ENCODE results near the gene GJC1.
"Not testable (repeated sequence)": the region's sequence is repeated elsewhere in the genome, so short reads cannot be mapped to it uniquely, and the experiment has no call there.

Gene GJC1

DNA sequence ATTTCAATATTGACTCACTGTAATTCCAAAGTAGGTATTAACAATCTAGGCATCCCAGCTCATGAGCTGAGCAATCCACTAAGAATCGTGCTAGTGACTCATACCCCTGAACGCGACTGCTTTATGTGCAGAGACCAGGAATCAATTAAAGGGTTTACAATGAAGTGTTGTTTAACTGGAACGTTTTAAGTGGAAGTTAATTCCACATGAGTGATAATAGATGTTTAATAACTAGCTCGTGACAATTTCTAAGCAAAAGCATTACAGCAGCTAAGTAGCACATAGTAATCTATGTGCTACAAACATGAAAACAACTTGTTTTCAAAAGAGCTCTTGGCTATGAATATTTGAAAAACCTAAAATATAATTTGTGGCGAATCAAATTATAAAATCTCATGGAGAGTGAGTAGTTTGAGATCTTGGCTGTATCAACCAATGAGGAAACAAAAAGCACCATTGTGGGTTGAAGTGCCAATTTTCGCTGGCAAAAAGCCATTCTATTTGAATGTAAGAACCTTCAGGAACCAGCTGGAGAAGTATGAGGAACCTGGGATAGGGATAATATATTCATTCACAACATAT, 9.4 kb downstream of the GJC1 start:
- TF ChIP-seq POLR2AphosphoS5 (IDR thresholded peaks at IDR 0.05; ENCODE audit: low read depth, low read length) (no peak), TAF1 (IDR thresholded peaks at IDR 0.05; ENCODE audit: borderline replicate concordance, low read depth, low read length) (no peak), POLR2A (IDR thresholded peaks at IDR 0.05; ENCODE audit: low read depth, low read length) (no peak)
- no peak for FAIRE-seq
- no peak for DNase-seq (ENCODE audit: insufficient read length)

DNA sequence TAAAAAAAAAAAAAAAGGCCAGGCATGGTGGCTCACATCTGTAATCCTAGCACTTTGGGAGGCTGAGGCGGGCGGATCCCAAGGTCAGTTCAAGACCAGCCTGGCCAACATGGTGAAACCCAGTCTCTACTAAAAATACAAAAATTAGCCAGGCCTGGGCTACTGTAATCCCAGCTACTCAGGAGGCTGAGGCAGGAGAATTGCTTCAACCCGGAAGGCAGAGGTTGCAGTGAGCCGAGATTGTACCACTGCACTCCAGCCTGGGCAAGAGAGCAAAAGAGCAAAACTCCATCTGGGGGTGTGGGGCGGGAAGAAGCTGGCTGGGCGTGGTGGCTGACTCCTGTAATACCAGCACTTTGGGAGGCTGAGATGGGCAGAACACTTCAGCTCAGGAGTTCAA, 11.6 kb downstream of the GJC1 start:
- DNase-seq (ENCODE audit: insufficient read length); FAIRE-seq: not testable (repeated sequence)

DNA sequence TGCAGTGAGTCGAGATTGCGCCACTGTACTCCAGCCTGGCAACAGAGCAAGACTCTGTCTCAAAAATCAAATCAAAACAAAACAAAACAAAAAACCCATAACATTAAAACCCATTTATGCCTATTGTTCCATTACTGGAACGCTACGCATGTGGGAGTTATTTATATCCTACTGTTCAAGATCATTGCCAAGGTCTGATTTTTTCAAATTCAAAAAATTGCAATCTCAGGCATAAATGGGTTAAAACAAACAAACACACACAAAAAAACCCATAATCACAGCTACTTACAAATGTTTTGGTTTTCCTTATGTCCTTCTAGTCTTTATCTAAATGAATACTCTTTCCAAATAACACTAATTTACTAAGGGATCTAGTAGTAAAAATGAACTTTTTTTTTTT, 17.8 kb downstream of the GJC1 start:
- DNase-seq (ENCODE audit: insufficient read length) (no peak), FAIRE-seq (no peak)
- TF ChIP-seq POLR2A (IDR thresholded peaks at IDR 0.05; ENCODE audit: low read depth, low read length) (no peak), POLR2AphosphoS5 (IDR thresholded peaks at IDR 0.05; ENCODE audit: low read depth, low read length) (no peak), TAF1 (IDR thresholded peaks at IDR 0.05; ENCODE audit: borderline replicate concordance, low read depth, low read length) (no peak)

DNA sequence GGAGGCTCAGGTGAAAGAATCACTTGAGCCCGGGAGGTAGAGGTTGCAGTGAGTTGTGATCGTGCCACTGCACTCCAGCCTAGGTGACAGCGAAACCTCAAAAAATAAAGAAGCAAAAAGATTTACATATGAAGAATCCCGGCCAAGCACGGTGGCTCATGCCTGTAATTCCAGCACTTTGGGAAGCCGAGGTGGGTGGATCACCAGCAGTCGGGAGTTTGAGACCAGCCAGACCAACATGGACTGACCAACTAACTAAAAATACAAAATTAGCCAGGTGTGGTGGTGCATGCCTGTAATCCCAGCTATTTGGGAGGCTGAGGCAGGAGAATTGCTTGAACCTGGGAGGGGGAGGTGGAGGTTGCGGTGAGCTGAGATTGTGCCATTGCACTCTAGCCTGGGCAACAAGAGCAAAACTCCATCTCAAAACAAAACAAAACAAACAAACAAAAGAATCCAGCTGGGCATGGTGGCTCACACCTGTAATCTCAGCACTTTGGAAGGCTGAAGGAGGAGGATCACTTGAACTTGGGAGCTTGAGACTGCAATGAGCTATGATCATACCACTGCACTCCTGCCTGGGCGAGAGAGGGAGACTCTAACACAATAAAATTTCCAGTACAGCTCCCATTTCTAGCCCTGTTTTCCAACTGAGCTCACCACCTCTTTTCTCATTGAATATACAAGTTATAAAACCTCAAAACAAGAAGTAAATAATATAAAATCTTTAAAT, 21.3 kb downstream of the GJC1 start:
- not testable (repeated sequence) for DNase-seq (ENCODE audit: insufficient read length); FAIRE-seq

DNA sequence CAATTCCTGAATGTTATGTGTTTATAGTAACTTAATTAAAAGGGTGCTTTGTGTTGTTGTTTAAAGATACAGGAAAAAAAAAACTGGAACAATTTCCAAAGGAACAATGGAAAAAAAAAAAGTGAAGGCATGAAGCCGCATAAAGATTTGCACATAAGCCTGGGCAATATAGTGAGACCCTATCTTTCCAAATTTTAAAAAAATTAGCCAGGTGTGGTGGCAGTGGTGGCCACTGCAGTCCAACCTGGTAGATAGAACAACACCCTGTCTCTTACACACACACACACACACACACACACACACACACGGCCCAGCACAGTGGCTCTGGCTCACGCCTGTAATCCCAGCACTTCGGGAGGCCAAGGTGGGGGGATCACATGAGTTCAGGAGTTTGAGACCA, 21.9 kb downstream of the GJC1 start:
- no peak for DNase-seq (ENCODE audit: insufficient read length)
- FAIRE-seq: no peak
- TF ChIP-seq TAF1 (IDR thresholded peaks at IDR 0.05; ENCODE audit: borderline replicate concordance, low read depth, low read length) (no peak), POLR2AphosphoS5 (IDR thresholded peaks at IDR 0.05; ENCODE audit: low read depth, low read length) (no peak), POLR2A (IDR thresholded peaks at IDR 0.05; ENCODE audit: low read depth, low read length) (no peak)

DNA sequence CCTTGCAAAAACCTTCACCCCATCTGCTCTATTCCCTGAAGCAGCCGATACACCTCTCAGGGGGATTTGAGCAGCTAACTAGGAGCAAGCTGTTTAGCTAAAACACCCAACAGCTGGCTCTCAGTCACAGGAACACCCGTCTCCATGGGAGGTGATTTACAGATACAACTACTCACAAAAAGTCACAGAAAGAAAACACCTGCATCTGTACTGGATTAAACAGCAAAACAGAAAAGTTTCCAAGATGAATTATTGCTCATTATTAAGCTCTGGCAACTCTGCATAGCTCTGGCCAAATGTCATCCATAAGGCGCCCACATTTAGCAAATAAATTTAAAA, 22.3 kb downstream of the GJC1 start:
- no peak for TF ChIP-seq POLR2AphosphoS5 (IDR thresholded peaks at IDR 0.05; ENCODE audit: low read depth, low read length)
- no peak for TF ChIP-seq TAF1 (IDR thresholded peaks at IDR 0.05; ENCODE audit: borderline replicate concordance, low read depth, low read length)
- TF ChIP-seq POLR2A (IDR thresholded peaks at IDR 0.05; ENCODE audit: low read depth, low read length): no peak

DNA sequence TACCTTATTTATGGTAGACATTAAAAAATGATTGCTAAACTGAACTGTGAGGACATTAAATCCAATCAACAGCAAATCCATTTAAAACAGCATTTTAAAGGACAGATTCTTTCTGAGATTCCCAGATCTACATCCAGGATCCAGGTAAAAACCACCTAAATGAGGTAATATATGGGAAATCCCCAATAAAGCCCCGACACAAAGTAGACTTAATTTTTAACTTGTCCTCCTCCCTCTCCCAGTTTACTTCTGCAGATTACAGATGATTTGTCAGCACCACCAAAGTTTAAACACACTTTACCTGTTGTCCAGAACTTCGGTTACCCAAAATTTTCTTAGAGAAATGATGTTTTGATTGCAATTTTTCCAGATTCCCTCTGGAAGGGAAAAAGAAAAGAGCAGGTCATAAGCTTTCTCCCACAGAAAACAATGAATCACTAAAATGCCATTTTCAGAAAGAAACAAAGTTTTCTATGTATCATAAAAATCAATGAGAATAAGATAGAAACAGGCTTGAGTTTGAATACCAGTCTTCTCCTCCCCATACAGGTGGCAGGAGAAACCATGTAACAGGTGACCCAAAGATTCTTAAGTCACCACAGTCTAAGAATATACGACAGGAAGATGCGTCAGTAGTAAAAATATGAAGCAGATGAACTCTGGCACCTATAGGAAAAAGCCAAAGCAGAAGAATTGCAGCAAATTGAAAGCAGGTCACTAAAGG, 22.8 kb downstream of the GJC1 start:
- TF ChIP-seq TAF1 (IDR thresholded peaks at IDR 0.05; ENCODE audit: borderline replicate concordance, low read depth, low read length): no peak
- no peak for TF ChIP-seq POLR2AphosphoS5 (IDR thresholded peaks at IDR 0.05; ENCODE audit: low read depth, low read length)
- no peak for TF ChIP-seq POLR2A (IDR thresholded peaks at IDR 0.05; ENCODE audit: low read depth, low read length)
- DNase-seq (ENCODE audit: insufficient read length) (no peak), FAIRE-seq (no peak)

More for the DNA sequence above, 22.3 kb downstream of the GJC1 start:
- DNase-seq (ENCODE audit: insufficient read length): no peak
- no peak for FAIRE-seq

DNA sequence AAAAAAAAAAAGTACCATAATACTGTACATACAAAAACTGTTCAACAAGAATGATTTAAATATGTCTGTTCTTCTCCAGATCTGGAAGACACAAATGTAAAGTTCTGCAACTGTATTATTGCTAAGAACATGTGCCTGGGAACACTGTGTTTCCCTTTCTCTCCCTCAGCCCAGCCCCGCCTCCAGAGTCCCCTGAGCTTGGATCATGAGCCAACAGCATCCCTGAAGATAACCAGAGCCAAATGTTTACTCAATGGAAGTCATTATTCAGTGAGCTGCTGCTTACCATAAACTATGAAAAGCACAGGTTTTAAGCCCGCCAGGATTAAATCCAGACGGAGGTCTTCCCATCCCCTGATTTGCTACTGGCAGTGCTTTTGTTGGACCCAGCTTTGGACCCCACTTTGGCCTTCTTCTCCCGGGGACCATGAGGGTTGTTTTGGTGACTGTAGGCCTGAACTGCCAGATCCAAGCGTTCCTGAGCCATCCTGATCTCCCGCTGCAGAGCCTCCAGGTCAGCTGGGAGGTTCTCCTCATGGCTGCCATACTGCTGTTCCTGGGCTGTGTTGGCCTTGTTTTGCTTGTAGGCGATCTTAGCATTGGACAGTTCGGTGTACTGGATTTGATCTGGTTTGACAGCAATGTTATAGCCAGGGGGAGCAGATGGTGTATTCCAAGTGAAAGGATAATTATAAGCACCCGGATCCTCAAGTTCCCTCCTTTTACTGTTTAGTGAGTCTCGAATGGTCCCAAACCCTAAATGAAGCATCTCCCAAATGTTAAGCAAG, 25.6 kb downstream of the GJC1 start:
- FAIRE-seq: no peak

DNA sequence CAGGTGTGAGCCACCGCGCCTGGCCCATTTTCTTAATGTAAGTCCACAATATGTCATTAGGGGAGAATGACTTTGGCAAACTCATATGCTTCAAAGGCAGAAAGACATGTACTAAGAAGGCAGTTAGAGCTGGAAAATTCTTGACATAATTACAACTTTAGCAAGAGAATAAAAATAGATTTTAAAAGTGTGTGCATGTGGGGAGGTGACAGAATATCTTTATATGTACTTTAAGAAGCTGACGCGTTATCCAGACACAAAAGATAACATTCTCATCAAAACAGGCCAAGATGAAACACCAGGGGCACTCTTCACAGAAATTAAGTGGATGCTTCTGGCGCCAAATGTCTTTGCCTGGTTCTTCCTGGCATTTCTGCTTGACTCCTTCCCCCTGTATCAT, 28.2 kb downstream of the GJC1 start:
- no peak for FAIRE-seq
- TF ChIP-seq TAF1 (IDR thresholded peaks at IDR 0.05; ENCODE audit: borderline replicate concordance, low read depth, low read length) (no peak), POLR2A (IDR thresholded peaks at IDR 0.05; ENCODE audit: low read depth, low read length) (no peak), POLR2AphosphoS5 (IDR thresholded peaks at IDR 0.05; ENCODE audit: low read depth, low read length) (no peak)
- DNase-seq (ENCODE audit: insufficient read length): no peak

More for the DNA sequence above, 25.6 kb downstream of the GJC1 start:
- DNase-seq (ENCODE audit: insufficient read length): no peak
- TF ChIP-seq TAF1 (IDR thresholded peaks at IDR 0.05; ENCODE audit: borderline replicate concordance, low read depth, low read length): no peak

DNA sequence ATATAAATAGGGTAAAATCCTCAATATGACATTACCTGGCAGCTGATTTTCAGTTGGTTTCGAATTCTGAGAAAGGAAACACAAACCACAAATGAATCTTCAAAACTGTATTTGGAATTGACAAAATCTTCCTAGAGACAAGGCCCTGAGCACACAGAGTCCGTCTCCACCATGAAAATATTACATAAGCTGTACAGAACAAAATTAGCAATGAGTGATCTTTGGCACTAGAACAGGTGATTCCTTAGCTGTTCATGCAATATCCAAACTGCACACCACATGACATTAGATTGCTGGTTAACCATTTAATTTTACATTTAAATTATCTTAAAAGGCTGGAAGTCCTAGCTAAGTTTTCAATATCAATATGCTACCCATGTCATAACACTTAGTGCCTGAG, 31.7 kb downstream of the GJC1 start:
- DNase-seq (ENCODE audit: insufficient read length) (no peak), FAIRE-seq (no peak)
- TF ChIP-seq TAF1 (IDR thresholded peaks at IDR 0.05; ENCODE audit: borderline replicate concordance, low read depth, low read length) (no peak), POLR2AphosphoS5 (IDR thresholded peaks at IDR 0.05; ENCODE audit: low read depth, low read length) (no peak), POLR2A (IDR thresholded peaks at IDR 0.05; ENCODE audit: low read depth, low read length) (no peak)

DNA sequence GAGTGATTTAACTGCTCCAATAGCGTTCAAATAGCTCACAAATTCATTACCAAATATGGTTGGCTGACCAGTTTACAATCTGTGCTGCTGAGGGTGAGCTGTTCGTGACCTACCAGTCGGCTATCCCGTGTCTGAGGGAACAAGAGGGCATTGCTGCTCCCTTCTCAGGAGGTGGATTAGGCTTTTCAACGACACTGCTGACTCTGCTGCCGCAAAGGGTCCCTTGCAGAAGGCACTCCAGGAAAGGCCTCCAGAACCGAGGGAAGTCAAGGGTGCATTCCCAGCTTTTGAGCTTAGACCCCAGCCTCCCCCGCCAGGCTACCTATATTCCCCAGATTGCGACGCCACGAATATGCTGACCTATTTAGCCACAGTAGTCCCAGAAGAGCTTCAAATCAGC, 32.3 kb downstream of the GJC1 start:
- no peak for TF ChIP-seq POLR2AphosphoS5 (IDR thresholded peaks at IDR 0.05; ENCODE audit: low read depth, low read length)
- FAIRE-seq (no peak), DNase-seq (ENCODE audit: insufficient read length) (no peak)

DNA sequence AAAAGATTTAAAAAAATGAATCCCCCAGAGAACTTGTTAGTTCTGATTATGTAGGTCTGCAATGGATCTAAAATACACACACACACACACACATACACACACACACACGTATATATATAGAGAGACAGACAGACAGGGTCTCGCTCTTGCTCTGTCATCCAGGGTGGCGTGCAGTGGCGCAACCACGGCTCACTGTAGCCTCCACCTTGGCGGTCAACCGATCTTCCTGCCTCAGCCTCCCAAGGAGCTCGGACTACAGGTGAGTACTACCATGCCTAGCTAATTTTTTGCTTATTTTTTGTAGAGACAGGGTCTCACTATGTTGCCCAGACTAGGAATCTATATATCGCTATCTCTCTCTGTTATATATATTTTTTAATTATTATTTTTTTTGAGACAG, 33.4 kb downstream of the GJC1 start:
- DNase-seq (ENCODE audit: insufficient read length): no peak
- no peak for FAIRE-seq
- TF ChIP-seq POLR2A (IDR thresholded peaks at IDR 0.05; ENCODE audit: low read depth, low read length) (no peak), POLR2AphosphoS5 (IDR thresholded peaks at IDR 0.05; ENCODE audit: low read depth, low read length) (no peak), TAF1 (IDR thresholded peaks at IDR 0.05; ENCODE audit: borderline replicate concordance, low read depth, low read length) (no peak)

Data from GM12892 (cell line).